NCI-H345 treated with DMSO at 0.1 percent for 48 hours (cell line): ENCODE data around the gene PNRC1.
"Not testable (repeated sequence)": the region's sequence is repeated elsewhere in the genome, so short reads cannot be mapped to it uniquely, and the experiment has no call there.

ENCODE experiments used
- DNase-seq: peaks from one replicate; lab custom pipeline; 2025; ENCODE audit not compliant: unreplicated experiment; lab: John Stamatoyannopoulos, UW

Gene PNRC1

DNA sequence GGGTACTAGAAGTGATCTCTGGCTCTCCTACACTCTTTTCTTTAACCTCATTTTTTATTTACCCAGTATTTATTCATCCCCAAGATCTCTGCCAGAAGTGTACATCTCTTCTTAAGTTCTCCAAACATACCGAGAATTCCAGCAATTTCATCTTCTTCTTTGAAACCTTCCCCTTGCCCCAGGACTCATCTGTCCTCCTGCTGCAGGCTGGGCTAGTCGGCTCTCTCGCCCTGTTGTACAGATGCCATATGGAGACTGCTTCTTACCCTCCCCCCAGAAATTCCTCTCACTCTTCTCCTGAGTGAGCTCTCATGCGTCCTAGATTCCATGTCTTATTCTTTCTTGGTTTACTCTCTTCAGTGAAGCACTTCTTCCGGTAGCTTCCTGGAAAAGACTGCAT, 21.9 kb upstream of the PNRC1 start:
- DNase-seq, result no peak

DNA sequence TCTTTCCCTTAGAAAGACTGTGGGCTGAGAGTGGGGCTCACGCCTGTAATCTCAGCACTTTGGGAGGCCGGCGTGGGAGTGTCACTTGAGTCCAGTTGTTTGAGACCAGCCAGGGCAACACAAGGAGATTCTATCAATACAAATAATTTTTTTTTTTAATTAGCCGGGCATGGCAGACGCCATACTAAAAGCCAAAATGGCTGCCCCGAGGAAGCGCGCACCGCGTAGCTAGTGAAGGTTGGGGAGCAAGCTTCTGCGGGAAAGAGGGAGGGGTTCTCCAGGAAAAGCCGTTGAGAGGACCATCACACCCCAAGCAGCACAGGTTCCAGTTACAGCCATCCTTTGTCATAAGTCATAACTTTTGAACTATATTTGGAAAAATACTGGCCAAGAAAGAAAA, 21.3 kb upstream of the PNRC1 start:
- no peak for DNase-seq

DNA sequence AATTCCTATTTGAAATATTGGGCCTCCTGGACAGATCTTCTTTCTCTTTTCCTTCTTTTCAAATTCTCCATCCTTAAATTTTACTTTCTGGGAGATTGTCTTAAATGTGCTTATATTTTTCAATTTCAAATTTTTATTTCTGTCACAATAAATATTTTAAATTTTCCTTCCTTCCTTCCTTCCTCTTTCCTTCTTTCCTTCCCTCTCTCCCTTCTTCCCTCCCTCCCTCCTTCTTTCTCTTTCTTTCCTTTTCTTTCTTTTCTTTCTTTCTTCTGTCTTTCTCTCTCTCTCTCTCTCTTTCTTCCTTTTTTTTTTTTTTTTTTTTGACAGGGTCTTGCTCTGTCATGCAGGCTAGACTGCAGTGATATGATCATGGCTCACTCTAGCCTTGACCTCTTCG, 16.7 kb upstream of the PNRC1 start:
- DNase-seq, result no peak

DNA sequence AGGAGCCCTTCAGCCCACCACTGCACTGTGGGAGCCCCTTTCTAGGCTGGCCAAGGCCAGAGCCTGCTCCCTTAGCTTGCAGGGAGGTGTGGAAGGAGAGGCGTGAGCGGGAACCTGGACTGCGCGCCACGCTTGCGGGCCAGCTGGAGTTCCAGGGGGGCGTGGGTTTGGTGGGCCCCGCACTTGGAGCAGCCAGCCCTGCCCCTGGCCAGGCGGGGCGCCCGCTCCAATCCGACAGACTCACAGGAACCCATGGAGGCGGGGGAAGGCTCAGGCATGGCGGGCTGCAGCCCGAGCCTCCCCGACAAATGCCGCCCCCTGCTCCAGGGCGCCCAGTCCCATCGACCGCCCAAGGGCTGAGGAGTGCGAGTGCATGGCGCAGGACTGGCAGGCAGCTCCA, 15.6 kb upstream of the PNRC1 start:
- not testable (repeated sequence) for DNase-seq

DNA sequence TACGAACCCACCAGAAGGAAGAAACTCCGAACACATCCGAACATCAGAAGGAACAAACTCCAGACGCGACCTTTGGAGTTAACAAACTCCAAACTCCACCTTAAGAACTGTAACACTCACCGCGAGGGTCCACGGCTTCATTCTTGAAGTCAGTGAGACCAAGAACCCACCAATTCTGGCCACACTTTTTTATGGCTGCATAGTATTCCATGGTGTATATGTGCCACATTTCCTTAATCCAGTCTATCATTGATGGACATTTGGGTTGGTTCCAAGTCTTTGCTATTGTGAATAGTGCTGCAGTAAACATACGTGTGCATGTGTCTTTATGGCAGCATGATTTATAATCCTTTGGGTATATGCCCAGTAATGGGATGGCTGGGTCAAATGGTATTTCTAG, 14.4 kb upstream of the PNRC1 start:
- not testable (repeated sequence) for DNase-seq

DNA sequence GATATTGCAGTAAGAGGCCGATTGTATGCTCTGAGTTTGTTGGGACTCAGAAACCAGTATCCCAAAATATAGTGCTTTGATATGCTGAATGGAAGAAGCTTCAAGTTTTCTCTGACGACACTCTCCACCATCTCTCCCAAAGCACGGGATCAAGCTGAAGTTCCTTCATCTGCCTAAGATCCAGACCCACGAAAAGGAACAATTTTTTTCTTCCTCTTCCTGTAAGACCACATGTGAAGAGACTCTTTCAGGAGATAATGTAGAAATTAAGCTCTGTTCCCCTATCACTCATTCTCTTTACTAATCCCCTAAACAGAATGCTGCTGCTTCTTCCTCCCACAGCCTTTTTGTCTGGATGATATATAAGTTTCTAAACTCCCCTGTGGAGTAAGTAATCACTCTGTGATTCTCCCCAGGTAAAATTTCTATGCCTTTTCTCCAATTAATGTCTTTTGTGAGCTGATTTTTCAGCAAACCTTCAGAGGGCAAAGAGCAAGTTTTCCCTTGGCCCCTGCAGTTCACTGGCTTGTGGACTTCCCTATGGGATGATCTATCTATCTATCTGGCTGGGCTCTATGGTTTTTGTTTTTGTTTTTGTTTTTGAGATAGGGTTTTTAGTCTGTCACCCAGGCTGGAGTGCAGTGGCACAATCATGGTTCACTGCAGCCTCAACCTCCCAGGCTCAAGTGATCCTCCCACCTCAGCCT, 13.5 kb upstream of the PNRC1 start:
- DNase-seq, result no peak

DNA sequence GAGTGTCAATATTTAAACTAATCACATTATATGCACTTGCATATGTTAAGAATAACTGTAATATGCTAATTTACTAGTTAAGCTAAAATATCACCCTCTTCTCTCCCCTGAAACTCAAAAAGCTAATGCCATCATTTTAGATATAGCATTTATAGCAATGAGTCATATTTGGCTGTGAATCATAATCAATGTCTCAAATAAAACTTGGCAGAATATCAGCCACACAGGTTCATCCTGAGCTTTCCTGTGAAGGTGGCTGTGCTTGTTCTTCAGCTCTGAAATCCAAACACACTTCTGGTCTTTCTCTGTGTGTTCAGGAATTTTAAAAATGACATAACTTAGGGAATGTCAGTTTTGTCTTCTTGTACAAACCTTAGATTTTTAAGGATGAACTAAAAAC, 12.8 kb upstream of the PNRC1 start:
- DNase-seq, result no peak

DNA sequence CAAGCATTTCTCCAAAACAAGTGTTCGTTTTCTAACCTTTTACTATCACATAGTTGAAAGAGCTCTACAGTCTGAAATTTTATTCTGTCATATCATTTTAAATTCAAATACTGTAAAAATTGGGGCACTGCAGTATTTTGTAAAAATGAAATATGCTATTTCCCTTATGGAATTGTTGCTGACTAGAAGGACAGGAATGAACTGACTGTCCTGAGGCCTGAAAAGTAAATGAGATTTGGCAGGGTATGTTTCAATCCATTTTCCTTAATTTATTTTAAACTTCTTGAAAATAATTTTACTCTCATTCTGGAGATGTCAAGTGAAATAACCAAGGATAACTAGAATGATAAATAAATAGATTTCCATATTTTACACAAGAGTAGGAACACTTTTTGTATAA, 11.9 kb upstream of the PNRC1 start:
- no peak for DNase-seq

DNA sequence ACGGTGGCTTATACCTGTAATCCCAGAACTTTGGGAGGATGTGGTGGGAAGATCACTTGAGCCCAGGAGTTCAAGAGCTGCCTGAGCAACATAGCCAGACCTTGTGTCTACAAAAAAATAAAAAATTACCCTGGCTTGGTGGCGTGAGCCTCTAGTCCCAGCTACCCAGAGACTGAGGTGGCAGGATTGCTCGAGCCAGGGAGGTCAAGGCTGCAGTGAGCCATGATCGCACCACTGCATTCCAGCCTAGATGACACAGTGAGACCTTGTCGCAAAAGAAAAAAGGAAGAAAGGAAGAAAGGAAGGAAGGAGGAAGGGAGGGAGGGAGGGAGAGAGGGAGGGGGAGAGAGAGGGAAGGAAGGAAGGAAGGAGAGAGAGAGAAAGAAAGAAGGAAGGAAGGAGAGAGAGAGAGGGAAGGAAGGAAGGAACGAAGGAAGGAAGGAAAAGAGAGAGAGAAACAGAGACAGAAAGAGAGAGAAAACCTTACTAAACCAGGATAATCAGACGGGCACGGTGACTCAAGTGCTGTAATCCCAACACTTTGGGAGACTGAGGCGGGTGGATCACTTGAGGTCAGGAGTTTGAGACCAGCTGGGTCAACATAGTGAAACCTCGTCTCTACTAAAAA, 10.9 kb upstream of the PNRC1 start:
- no peak for DNase-seq

DNA sequence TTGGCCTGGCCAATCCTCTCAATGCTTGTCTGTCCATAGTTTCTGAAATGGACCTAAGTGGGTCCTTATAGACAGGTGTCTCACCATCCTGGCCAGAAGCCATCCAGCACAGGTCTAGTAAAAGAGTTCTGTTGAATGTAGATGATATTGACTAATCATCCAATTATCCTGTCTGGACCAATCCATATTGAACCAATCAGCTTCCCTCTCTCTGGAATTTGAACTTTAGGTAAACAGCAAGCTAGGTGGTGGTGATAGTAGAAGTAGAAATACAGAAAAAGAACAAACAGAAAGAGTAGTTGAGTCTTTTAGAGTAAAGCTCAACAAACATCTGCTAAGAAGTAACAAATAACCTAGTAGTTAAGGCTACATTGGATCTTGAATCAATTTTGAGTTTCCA, 9.5 kb upstream of the PNRC1 start:
- DNase-seq, result no peak

DNA sequence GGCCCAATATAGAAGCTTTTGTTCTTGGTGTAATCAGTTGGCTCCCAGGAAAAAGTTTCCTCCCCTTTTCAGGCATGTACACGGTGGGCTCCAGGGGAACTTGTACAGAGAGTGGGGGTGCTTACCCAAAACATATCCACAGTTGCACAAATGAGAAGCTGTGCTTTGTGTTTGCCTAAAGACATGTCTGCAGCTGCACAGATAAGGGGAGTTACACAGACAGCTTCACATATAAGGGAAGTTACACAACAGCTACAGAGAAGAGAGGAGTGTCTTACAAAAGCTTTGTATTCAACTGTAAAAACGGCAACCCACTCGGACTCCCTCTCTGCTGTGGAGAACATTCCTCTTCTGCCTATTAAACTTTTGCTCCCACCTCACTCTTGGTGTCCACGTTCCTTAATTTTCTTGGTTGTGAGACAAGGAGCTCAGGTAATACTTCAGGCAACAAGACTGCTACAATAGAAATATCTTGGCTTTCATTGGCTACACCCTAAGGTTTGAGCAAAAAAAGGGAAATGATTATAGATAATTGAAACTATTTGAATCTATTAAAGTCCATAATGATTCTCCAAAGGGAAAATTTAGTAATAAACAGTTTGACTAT, 7.4 kb upstream of the PNRC1 start:
- no peak for DNase-seq

DNA sequence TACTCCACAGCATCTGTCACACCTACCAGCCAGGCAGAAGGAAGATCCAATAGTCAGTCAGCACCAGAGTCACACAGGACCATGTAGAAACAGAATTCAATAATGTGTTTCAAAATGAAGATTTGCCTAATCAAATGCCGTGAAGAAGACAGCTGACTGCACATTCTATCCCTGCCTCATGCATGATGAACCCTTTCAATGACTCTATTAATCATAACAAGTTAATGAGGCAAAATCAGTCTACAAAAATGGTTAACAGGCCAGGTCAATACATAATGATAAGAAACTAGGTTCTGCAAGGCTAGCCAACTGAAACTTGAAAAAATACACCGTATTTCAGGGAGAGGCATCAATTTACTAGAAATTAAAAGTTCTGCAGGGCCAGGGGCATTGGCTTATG, 6.7 kb upstream of the PNRC1 start:
- no peak for DNase-seq

DNA sequence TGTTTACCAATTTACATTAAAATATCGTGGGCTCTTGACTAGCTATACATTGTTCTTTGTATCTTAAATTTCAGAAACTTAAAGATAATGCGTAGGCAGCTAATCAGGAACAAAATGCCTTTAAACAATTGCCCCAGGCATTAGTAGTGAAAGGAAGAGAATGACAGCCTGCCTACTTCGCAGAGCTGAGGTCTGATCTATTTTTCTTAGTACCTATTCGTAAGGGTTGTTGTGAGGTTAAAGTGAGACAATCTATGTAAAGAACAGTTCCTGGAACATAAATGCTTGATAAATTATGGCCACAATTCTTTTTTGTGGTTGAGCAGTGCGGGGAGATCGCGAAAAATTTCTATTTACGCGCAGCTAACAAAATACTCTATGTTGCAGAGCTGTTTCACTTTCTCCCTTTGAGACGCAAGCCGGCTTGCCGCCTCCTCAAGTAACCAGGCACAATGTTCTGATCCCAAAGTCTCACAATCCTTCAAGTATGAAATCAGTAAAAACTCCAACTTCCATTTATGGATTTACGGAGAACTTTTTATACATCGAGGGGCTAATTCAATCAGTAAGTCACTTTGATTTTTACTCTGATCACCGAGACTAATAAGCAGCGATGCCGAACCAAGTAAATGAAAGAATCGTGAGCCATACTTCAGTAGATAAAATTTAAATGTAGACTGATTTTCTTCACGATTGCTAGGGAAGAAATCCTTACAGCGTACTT, 878 bp upstream of the PNRC1 start:
- DNase-seq, result peak; percentile 54

DNA sequence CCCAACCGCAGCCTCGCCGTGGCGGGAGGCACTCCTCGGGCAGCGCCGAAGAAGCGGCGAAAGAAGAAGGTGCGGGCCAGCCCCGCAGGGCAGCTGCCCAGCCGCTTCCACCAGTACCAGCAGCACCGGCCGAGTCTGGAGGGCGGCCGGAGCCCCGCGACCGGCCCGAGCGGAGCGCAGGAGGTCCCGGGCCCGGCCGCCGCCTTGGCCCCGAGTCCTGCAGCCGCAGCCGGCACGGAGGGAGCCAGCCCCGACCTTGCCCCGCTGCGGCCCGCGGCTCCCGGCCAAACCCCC, 525 bp downstream of the PNRC1 start:
- no peak for DNase-seq

DNA sequence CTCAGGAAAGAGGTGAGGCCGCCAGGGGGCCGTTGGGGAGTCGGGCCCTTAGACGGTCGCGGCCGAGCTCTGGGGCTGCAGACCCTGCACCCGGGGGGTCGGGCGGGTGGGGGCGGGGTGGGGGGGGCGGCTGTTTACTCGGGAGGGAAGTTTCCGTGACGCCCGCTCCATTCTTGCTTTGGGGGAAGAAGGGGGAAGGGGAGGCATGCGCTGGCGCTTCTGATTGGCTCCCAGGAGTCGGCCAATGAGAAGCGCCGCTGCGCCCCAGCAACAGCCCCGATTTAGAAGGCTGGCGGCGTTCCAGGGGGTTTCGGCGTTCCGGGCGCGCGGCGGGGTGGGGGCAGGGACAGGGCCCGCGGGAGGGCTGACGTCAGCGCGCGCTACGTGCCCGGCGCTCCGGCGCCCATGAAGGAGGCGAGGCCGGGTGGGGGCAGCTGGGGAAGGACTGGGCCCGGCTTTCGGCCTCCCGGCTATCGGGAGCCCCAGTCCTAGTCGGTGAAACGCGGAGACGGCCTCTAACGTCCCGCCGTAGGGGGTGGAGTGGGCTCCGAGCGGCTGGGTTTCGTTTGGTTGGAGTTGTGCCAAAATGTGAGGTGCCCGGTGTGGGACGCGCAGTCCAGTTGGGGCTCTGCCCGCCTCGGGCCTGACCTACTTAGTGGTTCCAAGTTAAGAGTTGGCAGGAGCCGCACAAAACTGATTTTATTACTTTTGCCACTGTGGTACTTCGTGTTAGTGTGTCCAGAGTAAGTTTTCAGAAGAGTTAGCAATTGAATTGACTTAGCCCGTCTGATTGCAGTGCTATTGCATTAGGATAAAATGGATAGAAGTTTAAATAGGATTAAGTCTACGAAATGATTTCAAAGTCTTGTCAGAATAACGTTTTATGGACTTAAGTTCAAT, 1.1 kb downstream of the PNRC1 start:
- peak; percentile 94 for DNase-seq

DNA sequence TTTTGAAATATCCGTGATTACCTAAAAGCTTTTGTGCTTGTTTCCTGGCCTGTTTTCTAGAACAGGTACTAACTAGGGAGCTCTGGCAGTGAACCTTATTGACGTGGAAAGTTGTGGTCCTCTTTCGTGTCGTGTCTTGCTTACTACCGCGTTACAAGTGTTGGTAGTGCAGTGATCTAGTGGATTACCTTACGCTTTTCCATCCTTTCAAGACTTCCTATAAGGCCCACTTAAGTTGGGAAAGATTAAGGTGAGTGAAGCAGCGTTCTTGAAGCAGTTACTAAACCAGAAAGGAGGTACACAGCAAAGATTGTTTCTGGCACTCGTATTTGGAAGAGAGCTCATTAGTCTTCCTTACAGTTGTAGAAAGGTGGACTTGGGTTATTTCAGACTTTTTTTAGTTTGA, 1.9 kb downstream of the PNRC1 start:
- DNase-seq, result no peak

DNA sequence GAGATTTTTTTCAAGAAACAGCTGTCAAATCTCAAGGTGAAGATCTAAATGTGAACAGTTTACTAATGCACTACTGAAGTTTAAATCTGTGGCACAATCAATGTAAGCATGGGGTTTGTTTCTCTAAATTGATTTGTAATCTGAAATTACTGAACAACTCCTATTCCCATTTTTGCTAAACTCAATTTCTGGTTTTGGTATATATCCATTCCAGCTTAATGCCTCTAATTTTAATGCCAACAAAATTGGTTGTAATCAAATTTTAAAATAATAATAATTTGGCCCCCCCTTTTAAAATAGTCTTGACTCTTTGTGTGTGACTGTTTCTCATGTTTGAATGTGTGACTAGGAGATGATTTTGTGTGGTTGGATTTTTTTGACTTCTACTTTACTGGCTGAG, 4.0 kb downstream of the PNRC1 start:
- no peak for DNase-seq

DNA sequence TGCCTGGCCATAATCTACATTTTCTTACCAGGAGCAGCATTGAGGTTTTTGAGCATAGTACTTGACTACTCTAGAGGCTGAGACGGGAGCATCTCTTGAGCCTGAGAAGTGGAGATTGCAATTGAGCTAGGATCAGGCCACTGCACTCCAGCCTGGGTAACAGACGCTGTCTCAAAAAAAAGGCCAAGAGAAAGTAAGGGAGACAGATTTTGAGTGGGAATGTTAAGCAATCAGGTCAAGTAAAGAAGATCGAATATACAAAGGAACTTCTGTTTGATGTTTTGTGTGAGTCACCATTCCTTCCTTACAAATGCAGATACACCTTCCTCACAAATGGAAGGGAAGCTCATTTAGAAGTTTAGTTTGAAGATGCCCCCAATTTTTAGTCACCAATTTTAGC, 4.4 kb downstream of the PNRC1 start:
- DNase-seq, result no peak

DNA sequence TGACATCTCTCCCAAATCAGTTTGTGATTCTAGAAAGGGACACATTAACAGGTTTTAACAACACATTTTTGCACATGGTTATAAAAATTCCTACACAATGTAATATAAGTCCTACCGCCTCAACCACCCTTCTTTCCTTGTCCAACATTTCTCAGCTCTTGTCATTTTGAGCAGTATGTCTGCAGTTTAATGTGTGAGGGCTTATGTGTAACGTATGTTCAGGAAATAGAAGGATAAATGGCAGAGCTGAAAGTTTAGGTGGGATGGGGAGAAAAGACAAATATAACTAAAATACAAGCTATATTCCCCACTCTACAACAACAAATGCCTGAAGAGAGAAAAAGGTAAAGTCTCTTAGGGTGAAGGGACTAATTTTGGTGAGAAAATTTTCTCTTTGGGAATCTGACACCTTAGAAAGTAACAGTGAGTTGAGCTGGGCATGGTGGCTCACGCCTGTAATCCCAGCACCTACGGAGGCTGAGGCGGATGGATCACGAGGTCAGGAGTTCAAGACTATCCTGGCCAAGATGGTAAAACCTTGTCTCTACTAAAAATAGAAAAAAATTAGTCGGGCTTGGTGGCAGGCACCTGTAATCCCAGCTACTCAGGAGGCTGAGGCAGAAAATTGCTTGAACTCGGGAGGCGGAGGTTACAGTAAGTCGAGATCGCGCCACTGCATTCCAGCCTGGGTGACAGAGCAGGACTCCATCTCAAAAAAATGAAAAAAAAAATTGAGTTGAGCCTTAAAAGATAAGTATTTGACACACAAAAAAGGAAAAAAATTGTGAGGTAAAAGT, 5.1 kb downstream of the PNRC1 start:
- no peak for DNase-seq

DNA sequence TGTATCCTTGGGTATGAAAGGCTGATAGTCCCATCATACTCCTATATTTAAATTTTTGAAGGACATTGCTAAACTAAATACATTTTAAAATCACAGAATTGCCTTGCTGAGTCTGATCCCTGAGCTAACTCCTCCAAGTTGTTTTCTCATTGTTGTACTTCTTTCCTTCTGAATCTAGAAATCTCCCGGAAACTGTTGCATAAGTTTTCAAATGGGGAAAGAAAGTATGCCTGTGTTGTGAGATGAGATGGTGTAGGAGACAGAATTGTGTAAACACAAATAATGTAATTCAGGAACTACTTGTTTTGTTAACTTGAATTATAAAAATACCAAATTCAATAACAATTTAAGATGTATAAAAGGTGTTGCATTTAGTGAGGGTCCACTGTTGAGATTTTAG, 7.3 kb downstream of the PNRC1 start:
- DNase-seq, result no peak
